Panc1 (cell line): ENCODE measurements around the gene TNFRSF14. TPM values are rescaled to one million over a fixed set of nuclear protein-coding genes. Genes with fewer than 3 reads are reported as not detected.

Source experiments
- ATAC-seq: fragments of 200-7000 bp; cut with Tn5 transposase; 2 replicates; pipeline ENCODE4 v1.9.1; 2020; ENCODE audit warnings: mild to moderate bottlenecking, moderate library complexity
- BruUV-seq: library from RNA; stranded (reverse); fragments of 400-500 nt; replicated peaks from 2 replicates; lab custom pipeline; 2021; lab: Mats Ljungman, UMichigan
- CTCF ChIA-PET: fragments of 300-600 bp; sonication (Branson Sonifier 250); formaldehyde crosslinking; loops from one replicate; lab custom pipeline; 2022; ENCODE audit warnings: antibody characterized with exemption; lab: Charles Lee
- POLR2A ChIA-PET: fragments of 300-600 bp; sonication (Branson Sonifier 250); formaldehyde crosslinking; loops from one replicate; lab custom pipeline; 2022; ENCODE audit warnings: antibody characterized with exemption; lab: Charles Lee
- DNase-seq: peaks from one replicate; pipeline ENCODE4 v3.0.0-alpha.2; 2010; ENCODE audit warnings: low read depth, low spot score
- H3K27ac ChIP-seq: 2 replicates; pipeline ENCODE4 v1.5.1; 2011; ENCODE audit warnings: mild to moderate bottlenecking, low read length, inconsistent platforms
- H3K27me3 ChIP-seq: fragments of 200-500 bp; sonication (Bioruptor generic); 2 replicates; pipeline ENCODE4 v1.6.0; 2014; ENCODE audit warnings: low read length, inconsistent platforms; ENCODE audit not compliant: control insufficient read depth, insufficient read depth
- H3K36me3 ChIP-seq: fragments of 200-500 bp; sonication (Bioruptor generic); 2 replicates; pipeline ENCODE4 v1.5.1; 2014; ENCODE audit warnings: inconsistent platforms, mild to moderate bottlenecking, low read length, moderate library complexity; ENCODE audit not compliant: control insufficient read depth, insufficient read depth
- H3K4me1 ChIP-seq: 2 replicates; pipeline ENCODE4 v1.5.1; 2011; ENCODE audit warnings: inconsistent platforms, mild to moderate bottlenecking, low read length, moderate library complexity; ENCODE audit not compliant: control insufficient read depth, insufficient read depth
- H3K4me3 ChIP-seq, 2 experiments: 2 replicates each; pipeline ENCODE4 v1.5.1; 2011 to 2012; ENCODE audit warnings: low read depth in 2 of 2, low read length in 2 of 2, mild to moderate bottlenecking in 2 of 2, inconsistent platforms in 1 of 2, moderate library complexity in 1 of 2
- H3K9me3 ChIP-seq: fragments of 200-500 bp; sonication (Bioruptor generic); 2 replicates; pipeline ENCODE4 v1.5.1; 2014; ENCODE audit warnings: low read depth, mild to moderate bottlenecking, inconsistent platforms, low read length, moderate library complexity; ENCODE audit not compliant: control insufficient read depth, insufficient read depth
- POLR2AphosphoS5 ChIP-seq: IDR thresholded peaks from 2 replicates; pipeline ENCODE4 v1.6.1; 2012; ENCODE audit warnings: mild to moderate bottlenecking, low read depth, low read length, moderate library complexity
- SIN3A ChIP-seq: IDR thresholded peaks from 2 replicates; pipeline ENCODE4 v1.6.1; 2012; ENCODE audit warnings: low read depth, mild to moderate bottlenecking, low read length, moderate library complexity, borderline replicate concordance; ENCODE audit not compliant: insufficient read depth
- TCF7L2 ChIP-seq: IDR thresholded peaks from 2 replicates; pipeline ENCODE4 v1.6.1; 2011; ENCODE audit warnings: mild to moderate bottlenecking, low read depth, low read length, inconsistent platforms
- in situ Hi-C: cut with HindIII; loops from 2 replicates; pipeline ENCODE4 v1.10.0; 2016; ENCODE audit warnings: low sequenced_read_pairs, low pct_unique_long_range_greater_than_20kb
- intact Hi-C: fragments of 100-400 bp; cut with micrococcal nuclease; formaldehyde crosslinking; loops from one replicate; pipeline ENCODE4 v1.10.0; 2022; ENCODE audit not compliant: unreplicated experiment
- total RNA-seq: library from RNA; stranded (reverse); gene quantifications from one replicate; pipeline ENCODE4 v1.2.1, GENCODE V29; 2021; ENCODE audit not compliant: unreplicated experiment
- TF ChIP-seq, protein P1 (sequence below), 2 experiments: IDR thresholded peaks; 2 replicates each; pipeline ENCODE4 v1.6.1; 2011 to 2012; ENCODE audit warnings: low read depth in 2 of 2, control low read depth in 1 of 2, low read length in 1 of 2, mild to moderate bottlenecking in 1 of 2, moderate library complexity in 1 of 2; ENCODE audit not compliant: insufficient read depth in 1 of 2
- TF ChIP-seq, protein P2 (sequence below): fragments of 450-650 bp; IDR thresholded peaks from 2 replicates; pipeline ENCODE4 v1.5.1; 2017; ENCODE audit warnings: mild to moderate bottlenecking

TNFRSF14 gene
- total RNA-seq, 1 experiment from 2014 or later, result 20.1 TPM

DNA sequence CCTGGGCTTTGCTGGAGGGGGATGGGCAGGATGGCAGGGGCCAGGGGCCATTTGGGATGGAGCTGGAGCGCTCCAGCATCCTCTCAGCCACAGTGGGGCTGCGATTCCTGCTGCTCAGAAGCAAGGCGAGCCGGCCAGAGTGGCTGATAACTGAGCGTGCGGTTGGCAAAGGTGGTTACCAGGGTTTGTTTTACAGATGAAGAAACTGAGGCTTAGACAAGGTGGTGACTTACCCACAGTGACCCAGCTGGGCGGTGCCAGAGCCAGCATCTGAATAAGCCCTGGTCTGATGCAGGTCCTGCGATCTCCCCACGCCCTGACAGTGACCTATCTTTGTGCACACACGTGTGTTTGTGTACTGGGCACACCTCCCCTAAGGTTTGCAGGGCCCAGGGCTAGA is 24.5 kb downstream of the TNFRSF14 start:
- ATAC-seq (no peak), DNase-seq (no peak)
- in situ Hi-C loops (no loop called here), intact Hi-C loops (no loop called here)
- Histone ChIP-seq H3K27ac (no peak overlapping the region), H3K4me3 (no peak overlapping the region), H3K9me3 (no peaks in the 10 kb centered on the region), H3K27me3 (no peaks in the 10 kb centered on the region), H3K36me3 (no peaks in the 10 kb centered on the region; the same call in 1 of the 2 replicates), H3K4me1 (peaks cover 17% of the 10 kb centered on the region)
- TF ChIP-seq POLR2AphosphoS5, result no peak
- TF ChIP-seq, protein P1, sequence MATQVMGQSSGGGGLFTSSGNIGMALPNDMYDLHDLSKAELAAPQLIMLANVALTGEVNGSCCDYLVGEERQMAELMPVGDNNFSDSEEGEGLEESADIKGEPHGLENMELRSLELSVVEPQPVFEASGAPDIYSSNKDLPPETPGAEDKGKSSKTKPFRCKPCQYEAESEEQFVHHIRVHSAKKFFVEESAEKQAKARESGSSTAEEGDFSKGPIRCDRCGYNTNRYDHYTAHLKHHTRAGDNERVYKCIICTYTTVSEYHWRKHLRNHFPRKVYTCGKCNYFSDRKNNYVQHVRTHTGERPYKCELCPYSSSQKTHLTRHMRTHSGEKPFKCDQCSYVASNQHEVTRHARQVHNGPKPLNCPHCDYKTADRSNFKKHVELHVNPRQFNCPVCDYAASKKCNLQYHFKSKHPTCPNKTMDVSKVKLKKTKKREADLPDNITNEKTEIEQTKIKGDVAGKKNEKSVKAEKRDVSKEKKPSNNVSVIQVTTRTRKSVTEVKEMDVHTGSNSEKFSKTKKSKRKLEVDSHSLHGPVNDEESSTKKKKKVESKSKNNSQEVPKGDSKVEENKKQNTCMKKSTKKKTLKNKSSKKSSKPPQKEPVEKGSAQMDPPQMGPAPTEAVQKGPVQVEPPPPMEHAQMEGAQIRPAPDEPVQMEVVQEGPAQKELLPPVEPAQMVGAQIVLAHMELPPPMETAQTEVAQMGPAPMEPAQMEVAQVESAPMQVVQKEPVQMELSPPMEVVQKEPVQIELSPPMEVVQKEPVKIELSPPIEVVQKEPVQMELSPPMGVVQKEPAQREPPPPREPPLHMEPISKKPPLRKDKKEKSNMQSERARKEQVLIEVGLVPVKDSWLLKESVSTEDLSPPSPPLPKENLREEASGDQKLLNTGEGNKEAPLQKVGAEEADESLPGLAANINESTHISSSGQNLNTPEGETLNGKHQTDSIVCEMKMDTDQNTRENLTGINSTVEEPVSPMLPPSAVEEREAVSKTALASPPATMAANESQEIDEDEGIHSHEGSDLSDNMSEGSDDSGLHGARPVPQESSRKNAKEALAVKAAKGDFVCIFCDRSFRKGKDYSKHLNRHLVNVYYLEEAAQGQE (IDR thresholded peaks at IDR 0.05; ENCODE audit: insufficient read depth in 1 of 2, low read depth in 2 of 2, low read length in 1 of 2), result no peak
- TF ChIP-seq, protein P2, sequence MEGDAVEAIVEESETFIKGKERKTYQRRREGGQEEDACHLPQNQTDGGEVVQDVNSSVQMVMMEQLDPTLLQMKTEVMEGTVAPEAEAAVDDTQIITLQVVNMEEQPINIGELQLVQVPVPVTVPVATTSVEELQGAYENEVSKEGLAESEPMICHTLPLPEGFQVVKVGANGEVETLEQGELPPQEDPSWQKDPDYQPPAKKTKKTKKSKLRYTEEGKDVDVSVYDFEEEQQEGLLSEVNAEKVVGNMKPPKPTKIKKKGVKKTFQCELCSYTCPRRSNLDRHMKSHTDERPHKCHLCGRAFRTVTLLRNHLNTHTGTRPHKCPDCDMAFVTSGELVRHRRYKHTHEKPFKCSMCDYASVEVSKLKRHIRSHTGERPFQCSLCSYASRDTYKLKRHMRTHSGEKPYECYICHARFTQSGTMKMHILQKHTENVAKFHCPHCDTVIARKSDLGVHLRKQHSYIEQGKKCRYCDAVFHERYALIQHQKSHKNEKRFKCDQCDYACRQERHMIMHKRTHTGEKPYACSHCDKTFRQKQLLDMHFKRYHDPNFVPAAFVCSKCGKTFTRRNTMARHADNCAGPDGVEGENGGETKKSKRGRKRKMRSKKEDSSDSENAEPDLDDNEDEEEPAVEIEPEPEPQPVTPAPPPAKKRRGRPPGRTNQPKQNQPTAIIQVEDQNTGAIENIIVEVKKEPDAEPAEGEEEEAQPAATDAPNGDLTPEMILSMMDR, result no peak
- TF ChIP-seq TCF7L2, result no peak
- no peak for TF ChIP-seq SIN3A
- no TSS peak for BruUV-seq
- CTCF ChIA-PET, result no interaction called here
- POLR2A ChIA-PET, result interaction anchor here (0.7 kb wide), 1 partner anchor 11 kb away, joined by 3 read pairs; no protein-coding TSS in a partner anchor

DNA sequence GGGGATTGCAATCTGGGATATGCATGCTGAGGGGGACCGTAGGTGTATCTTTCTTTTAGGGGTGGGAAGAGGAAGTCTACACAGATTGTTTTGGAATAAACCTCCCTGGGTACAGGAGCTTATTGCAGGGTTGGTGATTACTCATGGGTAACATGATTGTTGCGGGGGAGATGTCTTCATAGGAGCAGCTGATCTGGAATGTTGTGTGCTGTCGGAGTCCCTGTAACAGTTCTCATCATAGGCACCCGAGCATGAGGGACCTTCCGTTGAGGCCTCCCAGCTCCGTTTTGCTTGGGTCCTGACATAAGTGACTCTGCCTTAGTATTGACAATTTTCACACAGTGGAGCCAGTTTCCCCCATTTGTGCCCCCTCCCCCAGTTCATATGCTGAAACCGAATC is 26.2 kb downstream of the TNFRSF14 start:
- POLR2A ChIA-PET, result no interaction called here
- H3K4me1 ChIP-seq, result peaks cover 17% of the 10 kb centered on the region
- CTCF ChIA-PET, result no interaction called here

More for the DNA sequence above, 26.2 kb downstream of the TNFRSF14 start:
- in situ Hi-C loops, result no loop called here
- intact Hi-C loops, result no loop called here
- TF ChIP-seq TCF7L2, result no peak
- TF ChIP-seq, protein P2, result no peak
- TF ChIP-seq, protein P1 (IDR thresholded peaks at IDR 0.05; ENCODE audit: insufficient read depth in 1 of 2, low read depth in 2 of 2, low read length in 1 of 2), result no peak
- Histone ChIP-seq H3K27me3 (no peaks in the 10 kb centered on the region), H3K9me3 (no peaks in the 10 kb centered on the region), H3K36me3 (no peaks in the 10 kb centered on the region; the same call in 1 of the 2 replicates), H3K27ac (no peak overlapping the region), H3K4me3 (no peak overlapping the region)
- BruUV-seq, result no TSS peak
- no peak for ATAC-seq
- no peak for DNase-seq
